HG03521 (cell line): ENCODE results near the gene KCNQ1.

Experiments used
- ATAC-seq: cut with Tn5 transposase; IDR thresholded peaks from one replicate; pipeline ENCODE4 v1.9.1; 2021; ENCODE audit warnings: mild to moderate bottlenecking, moderate library complexity; ENCODE audit not compliant: unreplicated experiment

Gene KCNQ1

DNA sequence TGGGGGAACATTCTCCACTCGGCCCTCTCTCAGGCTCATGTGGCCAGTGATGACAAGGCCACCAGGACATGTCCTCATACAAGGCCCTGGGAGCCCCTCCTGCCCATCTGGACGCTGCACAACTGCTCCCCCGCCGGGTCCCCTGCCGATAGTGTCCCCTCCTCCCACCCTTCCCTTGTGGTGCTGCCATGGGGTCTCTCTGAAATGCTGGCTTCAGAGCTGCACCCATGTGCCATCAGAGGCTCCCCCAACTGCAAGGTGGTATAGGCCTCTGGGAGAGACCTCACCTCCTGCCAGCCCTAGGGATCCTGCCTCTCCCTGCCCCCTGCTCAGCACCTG, 142.0 kb downstream of the KCNQ1 start:
- ATAC-seq: no peak

DNA sequence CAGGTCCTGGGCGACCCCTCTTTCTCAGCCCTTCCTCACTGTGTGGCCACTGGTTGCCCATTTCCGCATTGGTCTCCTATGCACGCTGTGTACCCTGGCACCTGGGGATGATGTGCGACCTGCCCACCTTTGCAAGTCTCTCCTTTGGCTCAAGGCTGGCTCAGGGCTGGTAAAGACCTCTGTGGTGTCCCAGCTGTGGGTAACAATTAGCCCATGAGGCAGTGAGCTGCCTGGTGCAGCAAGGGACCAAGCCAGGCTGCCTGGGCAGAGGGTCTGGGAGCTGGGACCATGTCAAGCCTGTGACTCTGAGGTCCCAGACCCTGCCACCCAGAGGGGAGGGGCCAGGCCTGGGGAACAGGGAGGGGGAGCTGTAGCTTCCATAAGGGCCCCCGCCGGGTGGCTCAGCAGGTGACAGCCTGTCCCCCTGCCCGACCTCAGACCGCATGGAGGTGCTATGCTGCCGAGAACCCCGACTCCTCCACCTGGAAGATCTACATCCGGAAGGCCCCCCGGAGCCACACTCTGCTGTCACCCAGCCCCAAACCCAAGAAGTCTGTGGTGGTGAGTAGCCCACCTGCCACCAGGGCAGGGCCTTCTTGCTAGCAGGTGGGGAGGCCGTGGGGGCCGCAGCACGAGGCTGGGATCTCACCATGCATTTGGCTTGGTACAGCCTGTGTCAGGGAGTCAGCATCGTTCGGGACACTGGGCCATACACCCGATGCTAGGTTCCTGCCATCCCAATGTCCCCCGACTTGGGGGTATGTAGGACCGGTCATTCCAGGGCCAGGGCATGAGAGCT, 142.5 kb downstream of the KCNQ1 start:
- no peak for ATAC-seq

DNA sequence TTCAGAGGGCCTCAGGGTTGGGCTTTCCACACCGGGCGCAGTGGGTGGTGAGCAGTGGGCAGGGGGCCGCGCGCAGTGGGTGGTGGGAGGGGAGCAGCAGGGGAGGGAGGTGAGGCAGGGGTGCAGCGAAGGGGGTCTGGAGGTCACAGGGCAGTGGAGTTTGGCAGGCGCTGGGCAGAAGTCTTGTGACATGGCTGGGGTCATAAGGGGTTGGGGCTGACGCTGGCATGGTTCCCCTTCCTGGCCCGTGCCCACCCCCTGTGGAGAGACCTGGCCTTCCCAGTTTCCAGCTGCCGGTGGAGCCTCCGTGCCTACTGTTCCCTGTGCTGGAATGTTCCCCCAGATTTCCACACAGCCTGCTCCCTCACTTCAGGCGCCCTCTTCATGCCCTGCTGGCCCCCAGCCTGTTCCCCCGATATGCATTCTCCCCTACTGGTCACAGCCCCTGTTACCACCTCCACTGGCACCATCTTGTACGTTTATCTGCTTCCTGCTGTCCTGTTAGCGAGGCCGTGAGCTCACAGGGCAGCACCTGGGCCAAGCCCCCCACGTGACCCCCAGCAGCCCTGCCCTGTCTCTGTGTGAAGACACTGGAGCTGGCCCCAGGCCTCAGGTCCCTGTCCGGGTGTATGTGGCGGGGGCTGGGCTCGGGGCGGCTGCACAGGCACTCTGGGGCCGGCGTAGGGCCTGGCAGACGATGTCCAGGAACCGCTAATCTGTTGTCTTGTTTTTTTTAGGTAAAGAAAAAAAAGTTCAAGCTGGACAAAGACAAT, 143.4 kb downstream of the KCNQ1 start:
- ATAC-seq: no peak

DNA sequence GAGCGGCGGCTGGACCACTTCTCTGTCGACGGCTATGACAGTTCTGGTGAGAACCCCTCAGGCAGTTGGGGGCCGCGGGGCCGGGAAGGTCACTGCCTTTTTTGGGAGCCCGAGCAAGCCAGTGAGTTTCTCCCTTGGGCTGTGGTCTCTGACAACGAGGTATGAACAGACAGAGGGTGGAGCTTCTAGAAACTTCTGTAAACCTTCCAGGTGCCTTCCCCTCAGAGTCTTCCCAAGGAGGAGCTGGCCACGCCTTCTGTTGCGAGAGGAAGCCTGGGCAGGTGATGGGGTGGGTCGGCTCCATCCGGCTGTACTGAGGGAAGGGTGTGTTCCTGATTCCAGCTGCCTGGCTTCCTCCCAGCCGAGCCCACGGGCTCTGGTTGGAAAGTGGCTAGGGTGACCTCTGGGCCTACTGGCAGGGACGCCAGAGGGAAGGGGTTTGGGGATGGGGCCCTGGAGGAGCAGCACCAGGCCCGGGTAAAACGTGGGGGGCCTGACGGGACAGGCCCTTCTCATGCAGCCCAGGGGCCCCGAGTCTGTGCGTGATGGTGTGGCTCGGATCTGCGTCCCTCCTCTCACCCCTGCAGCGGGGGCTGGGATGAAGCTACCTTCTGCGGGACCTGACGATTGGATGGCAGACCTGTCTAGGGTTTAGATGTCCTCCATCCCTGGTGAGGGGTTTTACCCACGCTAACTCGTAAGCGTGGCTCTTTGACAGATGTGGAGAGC, 144.2 kb downstream of the KCNQ1 start:
- ATAC-seq: no peak

DNA sequence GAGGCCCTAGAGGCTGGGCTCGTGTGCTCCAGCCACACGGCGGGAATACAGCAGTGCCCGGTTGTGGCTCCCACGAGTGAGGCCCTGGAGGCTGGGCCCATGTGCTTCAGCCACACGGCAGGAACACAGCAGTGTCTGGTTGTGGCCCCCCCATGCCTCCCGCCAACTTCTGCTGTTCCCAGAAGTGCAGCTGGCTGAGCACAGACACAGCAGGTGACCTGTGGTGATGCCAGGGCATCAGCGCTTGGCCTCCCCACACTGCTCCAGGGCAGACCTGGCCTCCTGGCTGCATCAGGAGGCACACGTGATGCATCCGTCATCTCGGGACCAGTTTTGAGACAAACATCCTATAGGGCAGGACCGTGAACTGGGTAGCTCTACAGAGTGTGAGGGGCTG, 144.7 kb downstream of the KCNQ1 start:
- ATAC-seq: no peak

DNA sequence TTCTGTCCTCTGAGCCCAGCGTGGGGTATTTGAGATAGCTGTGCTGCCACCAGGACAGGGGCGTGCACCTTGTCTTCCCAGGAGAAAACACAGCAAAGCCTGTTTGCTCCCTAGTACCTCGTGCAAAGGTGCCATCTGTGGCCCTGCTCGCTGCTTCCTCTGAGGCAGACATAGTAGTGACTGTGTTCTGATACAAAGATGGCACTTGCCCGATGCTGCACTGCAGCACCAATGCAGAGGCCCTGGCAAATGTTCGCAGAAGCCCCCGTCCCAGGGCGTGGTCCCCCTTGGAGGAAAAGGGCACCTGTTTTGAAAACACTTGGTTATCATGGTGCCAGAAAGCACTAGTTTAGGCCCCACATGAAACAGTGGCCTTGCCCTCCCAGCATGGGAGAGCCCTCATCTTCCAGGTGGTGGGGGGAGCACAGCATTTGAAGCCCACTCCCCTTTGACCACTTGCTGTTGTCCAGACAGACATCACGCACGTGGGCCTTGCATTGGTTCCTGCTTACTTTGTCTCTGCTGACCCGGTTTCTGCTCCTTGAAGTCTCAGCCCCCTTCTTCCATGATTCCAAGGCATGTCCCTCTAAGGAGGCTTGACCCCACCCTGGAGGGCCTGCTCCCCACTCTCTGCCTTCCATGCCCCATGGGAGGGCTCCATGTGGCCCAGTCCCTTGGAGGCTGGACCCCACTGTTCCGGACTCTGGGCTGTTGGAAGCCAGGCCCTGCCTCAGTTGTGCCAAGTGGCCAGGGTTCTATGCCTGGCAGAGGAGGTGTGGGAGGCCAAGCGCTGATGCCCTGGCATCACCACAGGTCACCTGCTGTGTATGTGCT, 145.5 kb downstream of the KCNQ1 start:
- no peak for ATAC-seq

DNA sequence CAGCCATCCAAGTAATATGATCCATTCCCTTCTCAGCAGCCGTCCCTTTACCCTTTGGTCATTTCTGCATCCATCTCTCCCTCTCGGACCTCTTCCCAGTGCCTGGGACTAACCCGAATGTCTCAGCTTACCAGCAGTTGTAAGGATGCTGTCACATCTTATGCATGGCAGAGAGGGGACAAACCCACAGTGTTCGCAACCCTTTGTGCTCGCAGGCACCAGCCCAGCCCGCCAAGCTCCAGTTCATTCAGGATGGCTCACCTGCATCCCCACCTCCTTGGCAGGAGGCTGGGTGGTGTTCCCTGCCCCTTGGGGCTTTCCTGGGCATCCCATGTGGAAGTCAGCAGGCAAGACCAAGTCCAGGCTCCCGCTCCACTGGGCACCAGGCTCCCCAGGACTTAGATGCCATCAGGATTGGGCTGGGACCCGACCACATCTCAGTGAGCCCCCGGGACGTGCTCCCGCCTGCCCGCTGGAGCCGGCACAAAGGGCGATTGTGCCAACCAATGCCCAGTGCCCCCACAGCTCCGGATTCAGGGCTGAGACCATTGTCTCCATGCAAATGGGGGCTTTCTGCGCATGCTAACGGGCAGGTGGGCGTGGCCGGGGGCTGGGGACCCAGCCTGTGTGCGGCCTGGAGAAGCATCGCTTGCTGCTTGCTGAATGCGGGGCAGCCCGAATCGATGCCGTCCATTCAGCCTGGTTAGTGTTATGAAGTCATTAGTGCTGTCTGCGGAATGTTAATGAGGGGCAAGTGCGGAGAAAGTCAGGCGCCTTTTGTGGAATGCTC, 146.4 kb downstream of the KCNQ1 start:
- ATAC-seq: no peak

DNA sequence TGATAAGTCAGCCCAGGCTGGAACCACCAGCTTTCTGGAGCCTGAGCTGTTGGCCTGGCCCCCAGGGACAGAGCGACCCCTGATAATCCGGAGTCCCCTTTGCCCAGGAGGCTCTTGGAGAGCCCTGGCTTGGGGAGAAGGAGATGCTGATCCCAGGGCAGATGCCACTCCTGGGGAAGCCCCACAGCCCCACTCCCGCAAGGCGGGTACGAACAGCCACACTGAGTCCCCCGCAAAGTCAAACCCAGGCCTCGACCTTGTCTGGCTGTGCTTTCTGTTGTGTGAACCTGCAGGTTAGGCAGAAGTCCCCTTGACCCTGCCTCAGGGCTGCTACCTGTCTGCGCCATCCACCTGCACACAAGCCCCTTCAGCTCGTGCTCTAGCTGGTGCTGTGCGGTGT, 147.0 kb downstream of the KCNQ1 start:
- ATAC-seq: no peak

DNA sequence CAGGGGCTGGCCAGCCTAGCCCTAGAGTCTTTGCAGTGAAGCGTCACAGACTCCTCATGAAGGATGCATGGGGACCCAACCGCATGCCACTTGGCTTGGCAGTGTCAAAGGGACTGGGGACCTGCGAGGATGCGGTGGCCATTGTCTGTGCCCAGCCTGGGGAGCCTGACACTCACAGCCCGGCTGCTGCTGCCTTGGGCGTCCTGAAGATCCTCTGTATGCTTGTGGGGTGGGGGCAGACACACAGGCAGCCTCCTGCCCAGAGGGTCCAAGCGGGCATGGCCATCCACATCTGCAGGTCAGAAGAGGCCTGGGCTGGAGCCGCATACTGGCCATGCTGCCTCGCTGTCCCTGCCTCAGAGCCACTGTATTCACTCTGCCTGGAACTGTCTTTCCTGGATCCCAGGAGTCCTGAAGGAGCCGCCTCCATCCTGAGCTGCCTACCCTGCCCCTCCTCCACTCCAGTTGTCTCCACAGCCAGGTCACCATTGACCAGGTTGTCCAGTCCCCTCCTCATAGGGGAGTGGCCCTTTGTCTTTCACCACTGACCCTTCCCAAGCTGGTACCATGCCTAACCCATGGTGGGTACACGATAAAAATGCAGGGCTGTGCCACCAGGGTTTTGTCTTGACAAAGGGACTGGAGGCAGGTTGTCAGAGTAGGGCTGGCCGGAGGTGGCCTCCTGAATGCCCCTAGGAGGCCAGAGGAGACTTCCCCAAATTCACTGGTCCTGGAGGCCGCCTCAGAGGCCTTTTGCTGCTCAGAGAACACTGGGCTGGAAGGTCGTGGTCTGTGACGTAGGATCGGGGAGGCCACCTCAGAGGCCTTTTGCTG, 148.0 kb downstream of the KCNQ1 start:
- no peak for ATAC-seq

DNA sequence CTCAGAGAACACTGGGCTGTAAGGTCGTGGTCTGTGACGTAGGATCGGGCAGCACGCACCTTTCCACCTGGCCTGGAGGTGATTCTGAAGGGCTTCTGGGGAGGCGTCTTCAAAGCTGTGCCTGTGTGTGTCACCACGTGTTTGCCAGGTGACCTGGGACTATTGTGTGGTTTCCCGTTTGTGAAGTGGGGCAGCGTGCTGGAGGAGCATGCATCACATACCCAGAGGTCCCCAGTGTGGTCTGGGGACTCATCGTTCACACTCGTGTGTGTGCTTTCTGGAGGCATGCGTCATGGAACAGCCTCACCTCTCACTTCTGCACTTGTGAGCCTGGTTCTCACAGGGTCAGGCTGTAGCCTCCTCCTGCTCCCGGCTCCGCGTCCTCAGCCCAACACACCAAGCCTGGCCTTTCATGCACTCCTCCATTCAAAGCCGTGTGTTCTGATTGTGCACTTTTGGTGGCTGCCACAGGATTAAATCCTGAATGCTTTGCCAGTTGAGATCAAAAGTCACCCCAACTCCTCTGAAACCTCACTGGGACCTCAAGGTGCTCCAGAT, 148.7 kb downstream of the KCNQ1 start:
- no peak for ATAC-seq

DNA sequence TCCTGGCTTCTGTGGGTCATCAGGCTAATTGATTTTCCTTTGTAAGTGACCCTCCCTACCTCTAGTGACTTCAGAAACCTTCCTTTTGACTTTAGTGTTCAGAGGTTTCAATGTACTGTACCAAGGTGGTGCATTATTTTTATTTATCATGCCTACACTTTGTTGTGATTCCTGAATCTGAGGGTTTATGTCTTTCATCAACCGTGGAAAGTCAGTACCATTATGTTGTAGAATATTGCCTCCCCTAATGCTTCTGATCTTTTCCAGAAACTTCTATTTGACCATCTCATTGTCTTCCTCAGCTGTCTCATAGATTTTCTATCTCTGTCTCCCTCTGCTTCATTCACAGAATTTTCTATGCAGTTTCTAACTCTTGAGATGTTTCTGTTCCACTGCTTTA, 149.5 kb downstream of the KCNQ1 start:
- no peak for ATAC-seq

DNA sequence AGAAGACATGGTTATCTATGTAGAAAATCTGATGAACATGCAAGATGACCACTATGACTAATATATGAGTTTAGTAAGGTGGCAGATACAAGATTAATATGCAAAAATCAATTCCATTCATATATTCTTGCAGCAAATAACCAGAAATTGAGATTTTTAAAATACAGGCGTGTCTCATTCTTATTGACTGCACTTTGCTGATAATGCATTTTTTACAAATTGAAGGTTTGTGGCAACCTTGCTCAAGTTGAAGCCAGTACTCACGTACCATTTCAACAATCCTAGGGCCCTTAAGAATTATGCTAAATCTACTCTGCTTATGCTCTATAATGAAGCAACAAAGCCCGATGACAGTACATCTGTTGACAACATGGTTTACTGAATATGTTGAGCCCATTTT, 150.4 kb downstream of the KCNQ1 start:
- no peak for ATAC-seq

DNA sequence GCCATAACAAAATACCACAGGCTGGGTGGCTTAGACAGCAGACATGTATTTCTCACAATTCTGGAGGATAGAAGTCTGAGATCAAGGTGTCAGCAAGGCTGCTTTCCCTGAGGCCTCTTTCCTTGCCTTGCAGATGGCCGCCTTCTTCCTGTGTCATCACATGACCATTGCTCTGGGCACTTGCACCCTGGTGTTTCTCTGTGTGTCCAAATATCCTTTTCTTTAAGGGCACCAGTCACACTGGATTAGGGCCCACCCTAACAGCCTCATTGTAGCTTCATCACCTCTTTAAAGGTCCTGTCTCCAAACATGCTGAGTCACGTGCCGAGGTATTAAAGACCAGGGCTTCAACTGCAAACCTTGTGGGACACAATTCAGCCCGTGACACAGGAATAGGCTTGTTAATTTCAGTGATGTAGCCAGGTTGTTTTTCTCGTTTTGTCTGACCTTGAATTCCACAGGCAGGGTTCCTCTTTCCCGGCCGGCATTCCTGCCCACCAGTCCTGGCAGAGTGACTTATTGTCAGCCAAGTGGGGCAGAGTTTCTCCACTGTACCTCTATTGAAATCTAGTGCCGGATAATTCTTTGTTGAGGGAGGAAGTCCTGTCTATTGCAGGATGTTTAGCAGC, 154.9 kb downstream of the KCNQ1 start:
- no peak for ATAC-seq

DNA sequence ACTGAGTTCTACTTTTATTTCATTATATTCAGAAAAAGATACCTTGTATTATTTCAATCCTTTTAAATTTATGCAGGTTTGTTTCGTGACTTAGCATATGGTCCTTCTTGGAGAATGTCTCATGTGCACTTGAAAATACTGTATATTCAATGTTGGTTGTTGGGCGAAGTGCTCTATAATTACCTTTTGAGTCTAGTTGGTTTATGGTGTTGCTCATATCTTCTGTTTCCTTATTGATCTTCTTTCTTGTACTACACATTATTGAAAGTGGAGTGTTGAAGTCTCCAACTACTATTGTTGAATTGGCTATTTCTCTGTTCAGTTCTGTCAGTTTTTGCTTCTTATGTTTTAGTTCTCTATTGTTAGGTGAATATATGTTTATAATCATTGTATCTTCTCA, 164.5 kb downstream of the KCNQ1 start:
- ATAC-seq: no peak

DNA sequence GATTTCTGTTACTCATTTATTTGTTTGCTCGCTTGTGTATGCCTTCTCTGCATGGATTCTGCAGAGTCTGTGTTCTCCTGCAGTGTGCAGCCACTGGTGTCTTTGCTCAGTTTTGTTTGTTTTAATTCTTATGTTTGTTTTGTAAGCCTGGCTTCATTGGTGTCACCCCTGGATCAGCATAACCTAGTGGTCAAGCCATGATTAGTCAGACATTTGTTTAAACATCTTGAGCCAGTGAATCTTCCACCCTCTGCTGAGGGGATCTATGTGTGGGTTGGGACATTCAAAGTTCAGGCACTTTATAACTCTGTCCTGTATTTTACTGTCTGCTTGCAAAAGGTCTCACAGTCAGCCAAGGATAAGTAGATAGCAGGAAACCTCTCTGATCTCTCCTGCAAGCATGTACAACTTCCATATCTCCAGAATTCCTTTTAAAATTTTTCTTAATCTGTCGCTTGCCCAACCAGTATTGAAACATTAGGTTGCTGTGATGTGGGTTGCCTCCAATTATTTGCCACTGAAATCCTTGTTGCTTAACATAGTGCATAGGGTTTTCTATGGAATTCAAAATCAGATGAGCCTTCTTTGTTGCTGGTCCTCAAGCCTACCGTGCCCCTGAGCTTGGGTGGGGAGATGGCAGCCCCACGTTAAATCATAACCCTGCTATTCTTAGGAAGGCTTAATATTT, 168.2 kb downstream of the KCNQ1 start:
- no peak for ATAC-seq

DNA sequence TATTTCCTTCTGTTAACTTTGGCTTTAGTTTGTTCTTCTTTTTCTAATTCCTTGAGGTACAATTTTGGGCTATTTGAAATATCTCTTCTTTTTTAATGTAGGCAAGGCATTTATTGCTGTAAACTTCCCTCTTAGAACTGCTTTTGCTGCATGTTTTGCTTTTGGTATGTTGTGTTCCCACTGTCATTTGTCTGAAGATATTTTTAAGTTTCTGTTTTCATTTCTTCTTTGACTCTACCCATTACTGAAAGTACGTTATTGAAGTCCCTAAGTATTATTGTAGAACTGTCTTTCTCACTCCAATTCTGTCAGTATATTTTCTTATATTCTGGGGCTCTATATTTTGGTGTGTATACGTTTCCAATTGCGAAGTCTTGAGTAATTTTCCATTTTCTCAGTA, 177.1 kb downstream of the KCNQ1 start:
- ATAC-seq: no peak

DNA sequence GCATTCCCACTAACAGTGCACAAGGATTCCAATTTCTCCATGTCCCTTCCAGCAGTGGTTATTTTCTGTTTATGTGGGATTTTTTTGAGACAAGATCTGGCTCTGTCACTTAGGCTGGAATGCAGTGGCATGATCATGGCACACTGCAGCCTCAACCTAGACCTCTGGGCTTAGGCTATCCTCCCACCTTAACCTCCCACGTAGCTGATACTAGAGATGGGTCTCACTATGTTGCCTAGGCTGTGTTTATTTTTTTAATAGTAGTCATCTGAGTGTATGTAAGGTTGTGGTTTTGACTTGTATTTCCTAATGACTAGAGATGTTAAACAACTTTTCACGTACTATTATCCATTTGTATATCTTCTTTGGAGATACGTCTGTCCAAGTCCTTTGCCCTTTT, 180.4 kb downstream of the KCNQ1 start:
- no peak for ATAC-seq

DNA sequence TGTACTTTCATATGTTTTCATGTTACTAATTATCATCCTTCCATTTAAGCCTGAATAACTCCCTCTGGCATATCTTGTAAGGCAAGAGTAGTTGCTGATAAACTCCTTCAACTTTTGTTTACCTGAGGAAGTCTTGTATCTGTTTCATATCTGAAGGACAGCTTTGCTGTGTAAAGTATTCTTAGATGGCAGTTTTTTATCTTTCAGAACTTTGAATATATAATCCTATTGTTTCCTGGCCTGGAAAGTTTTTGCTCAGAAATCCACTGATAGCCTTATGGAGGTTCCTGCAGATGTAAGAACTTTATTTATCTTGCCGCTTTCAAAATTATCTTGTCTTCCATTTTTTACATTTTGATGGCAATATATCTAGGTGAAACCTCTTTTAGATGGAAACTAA, 185.9 kb downstream of the KCNQ1 start:
- ATAC-seq: no peak
